Measurements from ENCODE around the gene LCORL.

DNA sequence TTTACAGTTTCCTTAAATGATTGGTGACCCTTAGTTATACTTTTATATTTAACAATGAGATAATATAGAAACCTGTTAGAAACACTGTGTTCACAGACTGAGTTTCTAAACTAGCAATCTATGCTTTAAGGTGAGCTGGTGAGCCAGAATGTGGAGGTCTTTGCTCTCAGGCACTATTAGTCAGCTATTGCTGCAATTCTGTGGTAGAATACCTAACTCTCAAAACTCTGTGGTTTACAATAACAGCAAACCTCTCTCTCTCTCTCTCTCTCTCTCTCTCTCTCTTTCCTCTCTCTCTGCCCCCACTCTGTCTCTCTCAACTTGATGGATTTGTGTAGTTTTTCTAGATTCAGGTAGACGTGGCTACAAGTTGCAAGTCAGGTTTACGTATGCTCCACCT lies 17.6 kb upstream of the LCORL start:
- TF ChIP-seq, protein P1, sequence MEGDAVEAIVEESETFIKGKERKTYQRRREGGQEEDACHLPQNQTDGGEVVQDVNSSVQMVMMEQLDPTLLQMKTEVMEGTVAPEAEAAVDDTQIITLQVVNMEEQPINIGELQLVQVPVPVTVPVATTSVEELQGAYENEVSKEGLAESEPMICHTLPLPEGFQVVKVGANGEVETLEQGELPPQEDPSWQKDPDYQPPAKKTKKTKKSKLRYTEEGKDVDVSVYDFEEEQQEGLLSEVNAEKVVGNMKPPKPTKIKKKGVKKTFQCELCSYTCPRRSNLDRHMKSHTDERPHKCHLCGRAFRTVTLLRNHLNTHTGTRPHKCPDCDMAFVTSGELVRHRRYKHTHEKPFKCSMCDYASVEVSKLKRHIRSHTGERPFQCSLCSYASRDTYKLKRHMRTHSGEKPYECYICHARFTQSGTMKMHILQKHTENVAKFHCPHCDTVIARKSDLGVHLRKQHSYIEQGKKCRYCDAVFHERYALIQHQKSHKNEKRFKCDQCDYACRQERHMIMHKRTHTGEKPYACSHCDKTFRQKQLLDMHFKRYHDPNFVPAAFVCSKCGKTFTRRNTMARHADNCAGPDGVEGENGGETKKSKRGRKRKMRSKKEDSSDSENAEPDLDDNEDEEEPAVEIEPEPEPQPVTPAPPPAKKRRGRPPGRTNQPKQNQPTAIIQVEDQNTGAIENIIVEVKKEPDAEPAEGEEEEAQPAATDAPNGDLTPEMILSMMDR (conservative IDR thresholded peaks at IDR 0.05; ENCODE audit: low read depth, low read length): no peak
- no peak for TF ChIP-seq MAZ (IDR thresholded peaks at IDR 0.05; ENCODE audit: borderline replicate concordance, low read depth, low read length)
